ENCODE results near the gene NOS1AP. TPM values are rescaled to one million over a fixed set of nuclear protein-coding genes. Genes with fewer than 3 reads are reported as not detected.

NOS1AP gene
- total RNA-seq, 1 experiment from 2014 or later, result 14.7 TPM

- CTCF ChIA-PET, result interaction anchor here (1.3 kb wide), 1 partner anchor 26 kb away, joined by 3 read pairs; no protein-coding TSS in a partner anchor
- no peak for TF ChIP-seq NR2C2 (CRISPR knock-in tag; IDR thresholded peaks at IDR 0.05)
- no peak for TF ChIP-seq SP1 (CRISPR knock-in tag; conservative IDR thresholded peaks at IDR 0.05)
- TF ChIP-seq GTF2I (CRISPR knock-in tag; conservative IDR thresholded peaks at IDR 0.05), result no peak
- no peak for TF ChIP-seq ETV6 (CRISPR knock-in tag; IDR thresholded peaks at IDR 0.05)
- no peak for TF ChIP-seq TEAD4 (CRISPR knock-in tag; IDR thresholded peaks at IDR 0.05)
- TF ChIP-seq ZNF121 (CRISPR knock-in tag; IDR thresholded peaks at IDR 0.05), result no peak
- TF ChIP-seq PRRX2 (CRISPR knock-in tag; IDR thresholded peaks at IDR 0.05), result no peak
- no peak for TF ChIP-seq CTCF (IDR thresholded peaks at IDR 0.05)
- no peak for TF ChIP-seq ZNF532 (CRISPR knock-in tag; IDR thresholded peaks at IDR 0.05; ENCODE audit: borderline replicate concordance)
- no peak for TF ChIP-seq ZBTB43 (CRISPR knock-in tag; IDR thresholded peaks at IDR 0.05)
- no peak for TF ChIP-seq ESRRA (CRISPR knock-in tag; IDR thresholded peaks at IDR 0.05; ENCODE audit: borderline replicate concordance)
- TF ChIP-seq FOXK1 (CRISPR knock-in tag; IDR thresholded peaks at IDR 0.05), result no peak
- TF ChIP-seq HMGXB4 (CRISPR knock-in tag; IDR thresholded peaks at IDR 0.05), result no peak
- no peak overlapping the region for H3K27ac Mint-ChIP-seq
Observed at GRCh38 chr1:162373072-162373427, 303.6 kb downstream of the NOS1AP start.

GRCh38 chr1:162373541-162374260 lies 304.2 kb downstream of the NOS1AP start:
- DNase-seq (ENCODE audit: low spot score) (no peak), ATAC-seq (no peak)
- no peaks in the 10 kb centered on the region for H3K9me3 Mint-ChIP-seq
- ChIA-PET POLR2A (no interaction called here), CTCF (interaction anchor here (0.6 kb wide), 1 partner anchor 203 kb away, joined by 3 read pairs; no protein-coding TSS in a partner anchor)
- no peaks in the 10 kb centered on the region for H3K27me3 Mint-ChIP-seq (ENCODE audit: low read depth)
- H3K4me1 Mint-ChIP-seq, result no peaks in the 10 kb centered on the region
- no peak overlapping the region for H3K27ac Mint-ChIP-seq
- H3K4me3 Mint-ChIP-seq, result no peak overlapping the region
- no peaks in the 10 kb centered on the region for H3K36me3 Mint-ChIP-seq
- TF ChIP-seq ZNF423 (CRISPR knock-in tag; IDR thresholded peaks at IDR 0.05) (no peak), USF1 (CRISPR knock-in tag; IDR thresholded peaks at IDR 0.05) (no peak), ZSCAN18 (CRISPR knock-in tag; IDR thresholded peaks at IDR 0.05) (no peak), EMX1 (CRISPR knock-in tag; IDR thresholded peaks at IDR 0.05) (no peak), MLX (CRISPR knock-in tag; IDR thresholded peaks at IDR 0.05) (no peak), E2F1 (CRISPR knock-in tag; IDR thresholded peaks at IDR 0.05) (no peak), FOXJ3 (CRISPR knock-in tag; IDR thresholded peaks at IDR 0.05; ENCODE audit: borderline replicate concordance) (no peak), HMGA2 (CRISPR knock-in tag; IDR thresholded peaks at IDR 0.05) (no peak), NR1H2 (CRISPR knock-in tag; IDR thresholded peaks at IDR 0.05) (no peak), TEAD4 (CRISPR knock-in tag; IDR thresholded peaks at IDR 0.05) (no peak), ZNF138 (CRISPR knock-in tag; conservative IDR thresholded peaks at IDR 0.05) (no peak)

More at GRCh38 chr1:162373072-162373427, 303.6 kb downstream of the NOS1AP start:
- H3K9me3 Mint-ChIP-seq, result no peaks in the 10 kb centered on the region
- POLR2A ChIA-PET, result no interaction called here
- H3K4me1 Mint-ChIP-seq, result no peaks in the 10 kb centered on the region
- no peaks in the 10 kb centered on the region for H3K27me3 Mint-ChIP-seq (ENCODE audit: low read depth)
- no peak for ATAC-seq
- DNase-seq (ENCODE audit: low spot score), result no peak
- no peak overlapping the region for H3K4me3 Mint-ChIP-seq
- no peaks in the 10 kb centered on the region for H3K36me3 Mint-ChIP-seq

Measured in WTC11 (cell line).